ENCODE results near the gene AP1AR.
A peak's percentile ranks its signal among the peaks of the same experiment; 100 is the strongest.
"Not testable (repeated sequence)": the region's sequence is repeated elsewhere in the genome, so short reads cannot be mapped to it uniquely, and the experiment has no call there.

- TF ChIP-seq REST (IDR thresholded peaks at IDR 0.05; ENCODE audit: insufficient read depth in 1 of 2, low read depth in 2 of 2, low read length in 2 of 2): 0 out of 4 replicates have a peak, but pooled peaks of 1 of the 2 experiments have one; percentile 12
- TF ChIP-seq TAF1 (IDR thresholded peaks at IDR 0.05; ENCODE audit: borderline replicate concordance, insufficient read depth, low read length); POLR2AphosphoS5 (IDR thresholded peaks at IDR 0.05; ENCODE audit: low read depth, low read length): not testable (repeated sequence)
Observed at GRCh38 chr4:112309263-112309791, 77.7 kb downstream of the AP1AR start.
